ENCODE results near the gene MS4A2. TPM values are rescaled to one million over a fixed set of nuclear protein-coding genes. Genes with fewer than 3 reads are reported as not detected.
A peak's percentile ranks its signal among the peaks of the same experiment; 100 is the strongest.

Gene MS4A2
- total RNA-seq, 2 experiments from 2014 or later: not detected

- Histone ChIP-seq H3K4me3 (ENCODE audit: low read depth, low read length, poor library complexity, severe bottlenecking) (no peak overlapping the region), H3K4me1 (ENCODE audit: insufficient read depth, low read length, poor library complexity, severe bottlenecking) (peaks cover 17% of the 10 kb centered on the region), H3K9me2 (ENCODE audit: insufficient read depth, low read length) (no peaks in the 10 kb centered on the region), H3K4me2 (ENCODE audit: low read length) (no peak overlapping the region), H3K36me3 (ENCODE audit: insufficient read depth, low read length) (no peaks in the 10 kb centered on the region), H3K27ac (ENCODE audit: low read depth, low read length, poor library complexity, severe bottlenecking) (no peak overlapping the region), H3K9me3 (ENCODE audit: low read length) (no peaks in the 10 kb centered on the region), H3K79me2 (ENCODE audit: insufficient read depth, low read depth, low read length) (no peaks in the 10 kb centered on the region), H4K20me1 (ENCODE audit: insufficient read depth, low read length) (no peaks in the 10 kb centered on the region), H2AFZ (ENCODE audit: low read length) (no peak overlapping the region)
- no TSS peak for BruUV-seq (replicated peaks)
- ChIA-PET CTCF (ENCODE audit: unreplicated experiment) (no interaction called here), POLR2A (interaction anchor here (0.5 kb wide), 1 partner anchor 331 kb away, joined by 5 read pairs; no protein-coding TSS in a partner anchor)
- no peak for DNase-seq (ENCODE audit: low spot score)
- TF ChIP-seq CTCF (conservative IDR thresholded peaks at IDR 0.05; ENCODE audit: low read length) (no peak), EZH2phosphoT487 (IDR thresholded peaks at IDR 0.05; ENCODE audit: borderline replicate concordance, low read depth, low read length) (no peak)
- intact Hi-C loops (cut with micrococcal nuclease; ENCODE audit: unreplicated experiment): no loop called here
Measured at GRCh38 chr11:60119710-60120109, 31.2 kb downstream of the MS4A2 start.

GRCh38 chr11:60121264-60121663 is 32.8 kb downstream of the MS4A2 start:
- POLR2A ChIA-PET: no interaction called here
- TF ChIP-seq CTCF (conservative IDR thresholded peaks at IDR 0.05; ENCODE audit: low read length): no peak
- no peak for TF ChIP-seq EZH2phosphoT487 (IDR thresholded peaks at IDR 0.05; ENCODE audit: borderline replicate concordance, low read depth, low read length)
- Histone ChIP-seq H3K27ac (ENCODE audit: low read depth, low read length, poor library complexity, severe bottlenecking) (no peak overlapping the region), H3K4me1 (ENCODE audit: insufficient read depth, low read length, poor library complexity, severe bottlenecking) (peaks cover 33% of the 10 kb centered on the region), H3K79me2 (ENCODE audit: insufficient read depth, low read depth, low read length) (no peaks in the 10 kb centered on the region), H3K9me2 (ENCODE audit: insufficient read depth, low read length) (no peaks in the 10 kb centered on the region), H3K4me3 (ENCODE audit: low read depth, low read length, poor library complexity, severe bottlenecking) (no peak overlapping the region), H2AFZ (ENCODE audit: low read length) (peak overlapping the region; percentile 26; the same call in 1 of the 2 replicates), H3K4me2 (ENCODE audit: low read length) (peak overlapping the region; percentile 22; the same call in 1 of the 2 replicates), H3K36me3 (ENCODE audit: insufficient read depth, low read length) (no peaks in the 10 kb centered on the region), H4K20me1 (ENCODE audit: insufficient read depth, low read length) (no peaks in the 10 kb centered on the region), H3K9me3 (ENCODE audit: low read length) (no peaks in the 10 kb centered on the region)
- CTCF ChIA-PET (ENCODE audit: unreplicated experiment): no interaction called here
- peak; percentile 20 for DNase-seq (ENCODE audit: low spot score)
- BruUV-seq (replicated peaks): no TSS peak
- intact Hi-C loops (cut with micrococcal nuclease; ENCODE audit: unreplicated experiment): no loop called here

GRCh38 chr11:60122414-60123036 is 34.1 kb downstream of the MS4A2 start:
- Histone ChIP-seq H3K27ac (ENCODE audit: low read depth, low read length, poor library complexity, severe bottlenecking) (no peak overlapping the region), H4K20me1 (ENCODE audit: insufficient read depth, low read length) (no peaks in the 10 kb centered on the region), H3K9me2 (ENCODE audit: insufficient read depth, low read length) (no peaks in the 10 kb centered on the region), H2AFZ (ENCODE audit: low read length) (0 out of 2 replicates have a peak overlapping the region, but pooled peaks have one; percentile 15), H3K4me3 (ENCODE audit: low read depth, low read length, poor library complexity, severe bottlenecking) (no peak overlapping the region), H3K4me2 (ENCODE audit: low read length) (no peak overlapping the region), H3K36me3 (ENCODE audit: insufficient read depth, low read length) (no peaks in the 10 kb centered on the region), H3K9me3 (ENCODE audit: low read length) (no peaks in the 10 kb centered on the region), H3K4me1 (ENCODE audit: insufficient read depth, low read length, poor library complexity, severe bottlenecking) (peaks cover 33% of the 10 kb centered on the region), H3K79me2 (ENCODE audit: insufficient read depth, low read depth, low read length) (no peaks in the 10 kb centered on the region)
- no peak for TF ChIP-seq EZH2phosphoT487 (IDR thresholded peaks at IDR 0.05; ENCODE audit: borderline replicate concordance, low read depth, low read length)
- no peak for TF ChIP-seq CTCF (conservative IDR thresholded peaks at IDR 0.05; ENCODE audit: low read length)
- no TSS peak for BruUV-seq (replicated peaks)
- intact Hi-C loops (cut with micrococcal nuclease; ENCODE audit: unreplicated experiment): no loop called here
- DNase-seq (ENCODE audit: low spot score): no peak
- POLR2A ChIA-PET: interaction anchor here (1.1 kb wide), 1 partner anchor 10 kb away, joined by 3 read pairs; no protein-coding TSS in a partner anchor
- CTCF ChIA-PET (ENCODE audit: unreplicated experiment): no interaction called here

Measured in OCI-LY7 (cell line).